K562 (cell line): Measurements from ENCODE around the gene TOR1AIP1. TPM values are rescaled to one million over a fixed set of nuclear protein-coding genes. Genes with fewer than 3 reads are reported as not detected.

ENCODE experiments used
- ATAC-seq: fragments of 200-7000 bp; cut with Tn5 transposase; 3 replicates; pipeline ENCODE4 v1.9.1; 2020; ENCODE audit warnings: moderate library complexity
- BruUV-seq: library from RNA; stranded (reverse); fragments of 400-500 nt; replicated peaks from 2 replicates; lab custom pipeline; 2021; lab: Mats Ljungman, UMichigan
- CTCF ChIA-PET: fragments of 300-600 bp; formaldehyde crosslinking; extraction: SDS; loops from one replicate; lab custom pipeline; 2021; ENCODE audit warnings: low intra/inter-chr PET ratio; lab: Yijun Ruan, JAX
- POLR2A ChIA-PET: fragments of 300-600, 350-650 bp; sonication (Branson Sonifier 250); formaldehyde crosslinking; extraction: SDS; loops from one replicate; lab custom pipeline; 2021; ENCODE audit warnings: antibody characterized with exemption, inconsistent platforms; lab: Yijun Ruan, JAX
- DNase-seq, 4 experiments: peaks; one replicate each; pipeline versions ENCODE4 v3.0.0 to v3.0.0-alpha.2; 2011 to 2018; ENCODE audit warnings: low spot score in 3 of 4, mixed read lengths in 3 of 4; ENCODE audit errors: extremely low read depth in 1 of 4
- FAIRE-seq: peaks from 2 replicates; lab custom pipeline; 2011; peaks lifted over from hg19 to GRCh38; lab: Jason Lieb, UNC
- H2AFZ ChIP-seq: 2 replicates; pipeline ENCODE4 v1.6.0; 2011; ENCODE audit warnings: low read depth, low read length, control low read depth, inconsistent platforms
- H3K27ac ChIP-seq: fragments of 200-600 bp; 3 replicates; pipeline ENCODE4 v1.8.0; 2011; ENCODE audit warnings: low read depth, mild to moderate bottlenecking, control low read depth, inconsistent platforms, low read length, moderate library complexity, mixed read lengths; ENCODE audit errors: extremely low read depth
- H3K27me3 ChIP-seq, 2 experiments: fragments of 300-600 bp in 1 of 2; 2 replicates in 1 of 2; 3 replicates in 1 of 2; pipeline versions ENCODE4 v1.6.0 to v1.8.0; 2011; ENCODE audit warnings: inconsistent platforms in 2 of 2, low read length in 2 of 2, mild to moderate bottlenecking in 1 of 2, mixed read lengths in 1 of 2, moderate library complexity in 1 of 2; ENCODE audit not compliant: control insufficient read depth in 2 of 2, insufficient read depth in 2 of 2
- H3K36me3 ChIP-seq: fragments of 300-600 bp; 3 replicates; pipeline ENCODE4 v1.8.0; 2011; ENCODE audit warnings: mild to moderate bottlenecking, low read length, inconsistent platforms; ENCODE audit not compliant: control insufficient read depth, insufficient read depth
- H3K4me1 ChIP-seq, 2 experiments: fragments of 200-600 bp in 1 of 2; replicated peaks in 1 of 2; 2 replicates in 1 of 2; 3 replicates in 1 of 2; pipeline versions ENCODE4 v1.5.1 to v1.8.0; 2011; ENCODE audit warnings: inconsistent platforms in 2 of 2, low read length in 2 of 2, mild to moderate bottlenecking in 1 of 2, mixed read lengths in 1 of 2, moderate library complexity in 1 of 2; ENCODE audit not compliant: control insufficient read depth in 2 of 2, insufficient read depth in 2 of 2
- H3K4me2 ChIP-seq: 2 replicates; pipeline ENCODE4 v1.6.1; 2011; ENCODE audit warnings: low read length, control low read depth, inconsistent platforms, mixed read lengths; ENCODE audit not compliant: insufficient read depth
- H3K4me3 ChIP-seq: fragments of 200-600 bp; sonication (generic), shearing (Covaris generic); 2 replicates; pipeline ENCODE4 v1.5.1; 2016; ENCODE audit warnings: control low read depth, inconsistent platforms
- H3K79me2 ChIP-seq: fragments of 200-600 bp; 3 replicates; pipeline ENCODE4 v1.8.0; 2011; ENCODE audit warnings: low read length, inconsistent platforms; ENCODE audit not compliant: control insufficient read depth, insufficient read depth
- H3K9ac ChIP-seq, 2 experiments: 2 replicates each; pipeline versions ENCODE4 v1.6.0 to v1.6.1; 2011; ENCODE audit warnings: low read depth in 2 of 2, low read length in 2 of 2, control low read depth in 1 of 2, inconsistent platforms in 1 of 2, mild to moderate bottlenecking in 1 of 2, mixed read lengths in 1 of 2; ENCODE audit not compliant: insufficient read depth in 1 of 2
- H3K9me1 ChIP-seq: one replicate; pipeline ENCODE4 v1.6.0; 2011; ENCODE audit warnings: inconsistent platforms, mild to moderate bottlenecking, low read length, moderate library complexity; ENCODE audit not compliant: control insufficient read depth, insufficient read depth
- H3K9me3 ChIP-seq: replicated peaks from 2 replicates; pipeline ENCODE4 v1.5.1; 2011; ENCODE audit warnings: low read depth, low read length, inconsistent platforms; ENCODE audit not compliant: control insufficient read depth, insufficient read depth
- H4K20me1 ChIP-seq: replicated peaks from 2 replicates; pipeline ENCODE4 v1.6.1; 2011; ENCODE audit warnings: low read length, inconsistent platforms, mixed read lengths; ENCODE audit not compliant: control insufficient read depth, insufficient read depth
- EGR1 ChIP-seq: fragments of 450-650 bp; conservative IDR thresholded peaks from 2 replicates; pipeline ENCODE4 v1.6.1; 2017; ENCODE audit warnings: mild to moderate bottlenecking
- FOXM1 ChIP-seq, 2 experiments: fragments of 450-650 bp in 1 of 2; sonication (generic) in 1 of 2; formaldehyde crosslinking in 1 of 2; IDR thresholded peaks; 2 replicates each; pipeline versions ENCODE4 v1.6.1 to v1.9.0; 2017 to 2022; ENCODE audit warnings: low read depth in 2 of 2, mild to moderate bottlenecking in 2 of 2, missing genetic modification reagents in 1 of 2, moderate library complexity in 1 of 2
- MAFG ChIP-seq: fragments of 450-650 bp; conservative IDR thresholded peaks from 2 replicates; pipeline ENCODE4 v1.6.1; 2016; ENCODE audit warnings: missing genetic modification characterization, missing compliant biosample characterization
- NR3C1 ChIP-seq: sonication (generic); formaldehyde crosslinking; IDR thresholded peaks from 2 replicates; pipeline ENCODE4 v1.8.1; 2022; ENCODE audit warnings: missing genetic modification reagents
- PPARD ChIP-seq: fragments of 250-450 bp; sonication (Bioruptor Pico); IDR thresholded peaks from 2 replicates; pipeline ENCODE4 v1.8.0; 2022; ENCODE audit warnings: inconsistent platforms, mild to moderate bottlenecking, moderate library complexity
- STAT5A ChIP-seq: IDR thresholded peaks from 2 replicates; pipeline ENCODE4 v1.6.1; 2012; ENCODE audit warnings: low read length, inconsistent platforms, borderline replicate concordance
- TAF15 ChIP-seq: fragments of 200-400 bp; formaldehyde crosslinking; IDR thresholded peaks from 2 replicates; pipeline ENCODE4 v1.6.1; 2017; ENCODE audit warnings: mild to moderate bottlenecking, low read depth, low read length, moderate library complexity
- ZBTB33 ChIP-seq: sonication (generic); formaldehyde crosslinking; IDR thresholded peaks from 2 replicates; pipeline ENCODE4 v1.8.1; 2023; ENCODE audit warnings: mild to moderate bottlenecking, missing genetic modification reagents
- ZNF79 ChIP-seq: fragments of 250-450 bp; sonication (Bioruptor Pico); IDR thresholded peaks from 2 replicates; pipeline ENCODE4 v1.4.0; 2020; ENCODE audit warnings: low read depth, mild to moderate bottlenecking, moderate library complexity
- WGBS: fragments of 100-300 bp; shearing (Covaris generic); methylation state at CpG from one replicate; pipeline ENCODE4 v1.1.6; 2016; ENCODE audit warnings: low coverage, mixed read lengths; ENCODE audit not compliant: insufficient coverage; ENCODE audit errors: missing lambda C conversion rate; 5-methylcytosine and 5-hydroxymethylcytosine counted together
- in situ Hi-C: fragments of 300-500 bp; cut with MboI; formaldehyde crosslinking; loops from 4 replicates; pipeline ENCODE4 v1.15.0; 2018; ENCODE audit warnings: inconsistent platforms, mixed read lengths
- intact Hi-C: fragments of 100-400 bp; cut with micrococcal nuclease; formaldehyde crosslinking; loops from 2 replicates; pipeline ENCODE4 v1.14.2; 2022
- polyA plus RNA-seq, 8 experiments: library from polyadenylated mRNA; depleted of rRNA in 4 of 8; stranded (reverse) in 5 of 8; unstranded in 3 of 8; fragments of >200 nt; fragmentation: Nextera tagmentation in 2 of 8; fragmentation: Illumina TruSeq in 1 of 8; extraction: Ambion mirVana in 2 of 8; extraction: Trizol in 1 of 8; gene quantifications; 2 replicates each; pipeline versions ENCODE4 v1.2.1 to v1.2.3, GENCODE V29; 2011 to 2014; ENCODE audit warnings: inconsistent platforms in 1 of 8, missing spikeins in 1 of 8
- total RNA-seq, 7 experiments: library from RNA; depleted of rRNA in 6 of 7; stranded (reverse); fragments of >200 nt in 6 of 7; fragmentation: Illumina TruSeq in 2 of 7; extraction: Trizol in 2 of 7; gene quantifications; 2 replicates each; pipeline versions ENCODE4 v1.2.1 to v1.2.3, GENCODE V29; 2011 to 2021; ENCODE audit warnings: low replicate concordance in 1 of 7
- TF ChIP-seq, protein P1 (sequence below): fragments of 250-450 bp; sonication (Bioruptor Pico); IDR thresholded peaks from 2 replicates; pipeline ENCODE4 v1.5.0; 2020; ENCODE audit warnings: mild to moderate bottlenecking
- TF ChIP-seq, protein P2 (sequence below), 2 experiments: fragments of 450-650 bp; IDR thresholded peaks; 2 replicates each; pipeline ENCODE4 v1.6.1; 2018; ENCODE audit warnings: mild to moderate bottlenecking in 2 of 2, low read depth in 1 of 2; ENCODE audit not compliant: partially characterized antibody in 2 of 2

TOR1AIP1 gene
- total and polyA plus RNA-seq, 9 of the 15 experiments (the other 6 are each of a cell fraction or from before 2014, with no cell fraction given), result 18.1 to 46.9 (median 35.5) TPM

- H2AFZ ChIP-seq, result no peak overlapping the region
- peaks cover 6% of the 10 kb centered on the region for H3K9me3 ChIP-seq
- peaks cover 89% of the 10 kb centered on the region for H3K79me2 ChIP-seq
- DNase-seq (no peak), ATAC-seq (no peak), FAIRE-seq (no peak)
- H3K27me3 ChIP-seq, result no peaks in the 10 kb centered on the region
- peaks cover 12% of the 10 kb centered on the region for H4K20me1 ChIP-seq
- H3K4me3 ChIP-seq, result no peak overlapping the region
- H3K9ac ChIP-seq, result no peak overlapping the region
- 91% methylated on average over 6 of the region's 6 CpGs for WGBS
- H3K27ac ChIP-seq, result no peak overlapping the region
- in situ Hi-C loops, result no loop called here
- ChIA-PET CTCF (no interaction called here), POLR2A (interaction anchor here (0.7 to 1.5 kb wide), 2 partner anchors 10 to 159 kb away, joined by 3 to 7 read pairs; no protein-coding TSS in a partner anchor)
- peaks cover 9% of the 10 kb centered on the region for H3K36me3 ChIP-seq
- H3K9me1 ChIP-seq, result no peaks in the 10 kb centered on the region
- intact Hi-C loops, result no loop called here
- no peak overlapping the region for H3K4me2 ChIP-seq
- no TSS peak for BruUV-seq
- peaks cover 16 to 17% of the 10 kb centered on the region in 2 experiments; a peak in 4 of 5 replicates for H3K4me1 ChIP-seq
- TF ChIP-seq TAF15 (no peak), EGR1 (no peak), STAT5A (no peak), ZBTB33 (CRISPR knock-in tag) (no peak; the same call in 1 of the 2 replicates), NR3C1 (no peak), ZNF79 (CRISPR knock-in tag) (no peak), MAFG (tag) (no peak), PPARD (CRISPR knock-in tag) (no peak), FOXM1 (IDR thresholded peaks at IDR 0.05; ENCODE audit: low read depth) (no peak), FOXM1 (CRISPR knock-in tag; IDR thresholded peaks at IDR 0.05; ENCODE audit: low read depth) (no peak)
- TF ChIP-seq, protein P1, sequence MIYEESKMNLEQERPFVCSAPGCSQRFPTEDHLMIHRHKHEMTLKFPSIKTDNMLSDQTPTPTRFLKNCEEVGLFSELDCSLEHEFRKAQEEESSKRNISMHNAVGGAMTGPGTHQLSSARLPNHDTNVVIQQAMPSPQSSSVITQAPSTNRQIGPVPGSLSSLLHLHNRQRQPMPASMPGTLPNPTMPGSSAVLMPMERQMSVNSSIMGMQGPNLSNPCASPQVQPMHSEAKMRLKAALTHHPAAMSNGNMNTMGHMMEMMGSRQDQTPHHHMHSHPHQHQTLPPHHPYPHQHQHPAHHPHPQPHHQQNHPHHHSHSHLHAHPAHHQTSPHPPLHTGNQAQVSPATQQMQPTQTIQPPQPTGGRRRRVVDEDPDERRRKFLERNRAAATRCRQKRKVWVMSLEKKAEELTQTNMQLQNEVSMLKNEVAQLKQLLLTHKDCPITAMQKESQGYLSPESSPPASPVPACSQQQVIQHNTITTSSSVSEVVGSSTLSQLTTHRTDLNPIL (CRISPR knock-in tag), result no peak
- TF ChIP-seq, protein P2, sequence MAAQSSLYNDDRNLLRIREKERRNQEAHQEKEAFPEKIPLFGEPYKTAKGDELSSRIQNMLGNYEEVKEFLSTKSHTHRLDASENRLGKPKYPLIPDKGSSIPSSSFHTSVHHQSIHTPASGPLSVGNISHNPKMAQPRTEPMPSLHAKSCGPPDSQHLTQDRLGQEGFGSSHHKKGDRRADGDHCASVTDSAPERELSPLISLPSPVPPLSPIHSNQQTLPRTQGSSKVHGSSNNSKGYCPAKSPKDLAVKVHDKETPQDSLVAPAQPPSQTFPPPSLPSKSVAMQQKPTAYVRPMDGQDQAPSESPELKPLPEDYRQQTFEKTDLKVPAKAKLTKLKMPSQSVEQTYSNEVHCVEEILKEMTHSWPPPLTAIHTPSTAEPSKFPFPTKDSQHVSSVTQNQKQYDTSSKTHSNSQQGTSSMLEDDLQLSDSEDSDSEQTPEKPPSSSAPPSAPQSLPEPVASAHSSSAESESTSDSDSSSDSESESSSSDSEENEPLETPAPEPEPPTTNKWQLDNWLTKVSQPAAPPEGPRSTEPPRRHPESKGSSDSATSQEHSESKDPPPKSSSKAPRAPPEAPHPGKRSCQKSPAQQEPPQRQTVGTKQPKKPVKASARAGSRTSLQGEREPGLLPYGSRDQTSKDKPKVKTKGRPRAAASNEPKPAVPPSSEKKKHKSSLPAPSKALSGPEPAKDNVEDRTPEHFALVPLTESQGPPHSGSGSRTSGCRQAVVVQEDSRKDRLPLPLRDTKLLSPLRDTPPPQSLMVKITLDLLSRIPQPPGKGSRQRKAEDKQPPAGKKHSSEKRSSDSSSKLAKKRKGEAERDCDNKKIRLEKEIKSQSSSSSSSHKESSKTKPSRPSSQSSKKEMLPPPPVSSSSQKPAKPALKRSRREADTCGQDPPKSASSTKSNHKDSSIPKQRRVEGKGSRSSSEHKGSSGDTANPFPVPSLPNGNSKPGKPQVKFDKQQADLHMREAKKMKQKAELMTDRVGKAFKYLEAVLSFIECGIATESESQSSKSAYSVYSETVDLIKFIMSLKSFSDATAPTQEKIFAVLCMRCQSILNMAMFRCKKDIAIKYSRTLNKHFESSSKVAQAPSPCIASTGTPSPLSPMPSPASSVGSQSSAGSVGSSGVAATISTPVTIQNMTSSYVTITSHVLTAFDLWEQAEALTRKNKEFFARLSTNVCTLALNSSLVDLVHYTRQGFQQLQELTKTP (IDR thresholded peaks at IDR 0.05; ENCODE audit: low read depth in 1 of 2, partially characterized antibody in 2 of 2), result no peak
Measured at GRCh38 chr1:179968284-179968993, 86.4 kb downstream of the TOR1AIP1 start.
